K562 (cell line): ENCODE measurements around the gene FAM240A.

Experiments used
- BACH1 ChIP-seq: fragments of 200-800 bp; sonication (Bioruptor generic); IDR thresholded peaks from 2 replicates; pipeline ENCODE4 v1.6.1; 2016; ENCODE audit warnings: missing genetic modification characterization, missing compliant biosample characterization
- CEBPZ ChIP-seq: fragments of 150-350 bp; IDR thresholded peaks from 2 replicates; pipeline ENCODE4 v1.6.1; 2014; ENCODE audit warnings: low read depth, mild to moderate bottlenecking, low read length, borderline replicate concordance
- CHD7 ChIP-seq: fragments of 200-600 bp; sonication (generic); IDR thresholded peaks from one replicate; pipeline ENCODE4 v1.6.1; 2012; ENCODE audit warnings: mild to moderate bottlenecking, low read depth, low read length, inconsistent platforms
- CTCF ChIP-seq, 3 experiments: IDR thresholded peaks in 2 of 3; conservative IDR thresholded peaks in 1 of 3; 2 replicates each; pipeline ENCODE4 v1.5.1; 2011 to 2012; ENCODE audit warnings: low read length in 3 of 3, mild to moderate bottlenecking in 3 of 3, control low read depth in 2 of 3, improper control_type of control experiment in 1 of 3, inconsistent platforms in 1 of 3, low read depth in 1 of 3, mixed read lengths in 1 of 3, moderate library complexity in 1 of 3; ENCODE audit not compliant: insufficient read depth in 2 of 3
- FOSL1 ChIP-seq: fragments of 200-800 bp; sonication (Bioruptor generic); conservative IDR thresholded peaks from 2 replicates; pipeline ENCODE4 v1.6.1; 2016; ENCODE audit warnings: missing genetic modification characterization, missing compliant biosample characterization
- HMG20A ChIP-seq: fragments of 450-650 bp; formaldehyde crosslinking; conservative IDR thresholded peaks from 2 replicates; pipeline ENCODE4 v1.4.0; 2020; ENCODE audit warnings: mild to moderate bottlenecking, mixed read lengths
- NRF1 ChIP-seq, 2 experiments: fragments of 450-650 bp; IDR thresholded peaks in 1 of 2; conservative IDR thresholded peaks in 1 of 2; 2 replicates each; pipeline ENCODE4 v1.6.1; 2014; ENCODE audit warnings: mild to moderate bottlenecking in 2 of 2
- RNF2 ChIP-seq: sonication (generic); IDR thresholded peaks from 2 replicates; pipeline ENCODE4 v1.6.1; 2016

- TF ChIP-seq CEBPZ, result no peak
- no peak for TF ChIP-seq NRF1 (conservative IDR thresholded peaks at IDR 0.05 in 1 of 2, IDR thresholded peaks at IDR 0.05 in 1 of 2)
- TF ChIP-seq CTCF (IDR thresholded peaks at IDR 0.05 in 2 of 3, conservative IDR thresholded peaks at IDR 0.05 in 1 of 3; ENCODE audit: insufficient read depth in 2 of 3, low read depth in 1 of 3, low read length in 3 of 3), result no peak
- TF ChIP-seq BACH1 (tag), result no peak
- TF ChIP-seq FOSL1 (tag), result no peak
- TF ChIP-seq CHD7, result no peak
- TF ChIP-seq HMG20A, result no peak
- TF ChIP-seq RNF2, result no peak
Observed at GRCh38 chr3:46624533-46624932, 12.2 kb downstream of the FAM240A start.
